ENCODE measurements around the gene CEBPE.

- no peak for TF ChIP-seq CTCF (IDR thresholded peaks at IDR 0.05)
- no peak for TF ChIP-seq POLR2A (IDR thresholded peaks at IDR 0.05)
- TF ChIP-seq POLR2AphosphoS5 (IDR thresholded peaks at IDR 0.05): no peak
- no peak for TF ChIP-seq EP300 (IDR thresholded peaks at IDR 0.05)
These were observed 40.5 kb upstream of the CEBPE start for GRCh38 chr14:23159532-23159931.

Measured in sigmoid colon (tissue), 4 donors.